HFF-Myc (cell line): ENCODE results near the gene FOXO3.
"Not testable (repeated sequence)": the region's sequence is repeated elsewhere in the genome, so short reads cannot be mapped to it uniquely, and the experiment has no call there.

Source experiments
- DNase-seq: peaks from one replicate; pipeline ENCODE4 v3.0.0-alpha.2; 2011; ENCODE audit warnings: low read depth; ENCODE audit errors: extremely low read depth
- H3K4me3 ChIP-seq: replicated peaks from 2 replicates; pipeline ENCODE4 v1.5.1; 2011; ENCODE audit warnings: low read depth, mild to moderate bottlenecking, control low read depth, low read length
- CTCF ChIP-seq: IDR thresholded peaks from 2 replicates; pipeline ENCODE4 v1.5.1; 2012; ENCODE audit warnings: mild to moderate bottlenecking, low read depth, low read length, control low read depth; ENCODE audit errors: missing control alignments

Gene FOXO3

GRCh38 chr6:108656836-108657235 lies 96.1 kb downstream of the FOXO3 start:
- peak overlapping the region; percentile 26; the same call in 1 of the 2 replicates for H3K4me3 ChIP-seq

GRCh38 chr6:108658174-108658573 lies 97.5 kb downstream of the FOXO3 start:
- H3K4me3 ChIP-seq, result no peak overlapping the region
- TF ChIP-seq CTCF, result no peak
- DNase-seq, result no peak

More at GRCh38 chr6:108656836-108657235, 96.1 kb downstream of the FOXO3 start:
- TF ChIP-seq CTCF, result no peak
- no peak for DNase-seq

- DNase-seq, H3K4me3 ChIP-seq: not testable (repeated sequence)
Measured at GRCh38 chr6:108658785-108659184, 98.1 kb downstream of the FOXO3 start.

GRCh38 chr6:108660251-108660650 lies 99.5 kb downstream of the FOXO3 start:
- TF ChIP-seq CTCF, result no peak
- no peak overlapping the region for H3K4me3 ChIP-seq
- DNase-seq, result no peak

GRCh38 chr6:108661430-108661829 lies 100.7 kb downstream of the FOXO3 start:
- no peak overlapping the region for H3K4me3 ChIP-seq
- no peak for TF ChIP-seq CTCF
- no peak for DNase-seq

- DNase-seq, result no peak
- H3K4me3 ChIP-seq, result no peak overlapping the region
- TF ChIP-seq CTCF, result no peak
Measured at GRCh38 chr6:108661982-108662381, 101.3 kb downstream of the FOXO3 start.

GRCh38 chr6:108662702-108663101 lies 102.0 kb downstream of the FOXO3 start:
- H3K4me3 ChIP-seq, result no peak overlapping the region
- DNase-seq, result no peak
- no peak for TF ChIP-seq CTCF

GRCh38 chr6:108663494-108664064 lies 102.9 kb downstream of the FOXO3 start:
- DNase-seq, H3K4me3 ChIP-seq: not testable (repeated sequence)
